BLaER1 treated with 17β-estradiol and CSF1 and Interleukin-3, amounts not matched to agents 10 nM and 100 nM (cell line): ENCODE results near the gene HS3ST1.

Experiments used
- H3K27ac ChIP-seq, 11 experiments: shearing (Covaris generic); formaldehyde crosslinking; 2 replicates each; pipeline ENCODE4 v1.8.1; 2022
- H3K27me3 ChIP-seq, 11 experiments: shearing (Covaris generic); formaldehyde crosslinking; 2 replicates each; pipeline ENCODE4 v1.8.1; 2022
- H3K36me3 ChIP-seq, 11 experiments: shearing (Covaris generic); formaldehyde crosslinking; 2 replicates each; pipeline ENCODE4 v1.8.1; 2022
- H3K4me1 ChIP-seq, 10 experiments: shearing (Covaris generic); formaldehyde crosslinking; 2 replicates each; pipeline ENCODE4 v1.8.1; 2022
- H3K4me2 ChIP-seq, 11 experiments: shearing (Covaris generic); formaldehyde crosslinking; 2 replicates each; pipeline ENCODE4 v1.8.1; 2022
- H3K4me3 ChIP-seq, 10 experiments: shearing (Covaris generic); formaldehyde crosslinking; 2 replicates each; pipeline ENCODE4 v1.8.1; 2022
- H3K9ac ChIP-seq, 11 experiments: shearing (Covaris generic); formaldehyde crosslinking; 2 replicates each; pipeline ENCODE4 v1.8.1; 2022
- H3K9me3 ChIP-seq, 11 experiments: shearing (Covaris generic); formaldehyde crosslinking; replicated peaks in 1 of 11; 2 replicates each; pipeline ENCODE4 v1.8.1; 2022
- H4K20me1 ChIP-seq, 11 experiments: shearing (Covaris generic); formaldehyde crosslinking; 2 replicates each; pipeline ENCODE4 v1.8.1; 2022
- Cebpa-rat ChIP-seq, 11 experiments: shearing (Covaris generic); IDR thresholded peaks; 2 replicates each; pipeline ENCODE4 v1.8.1; 2022

The HS3ST1 gene

GRCh38 chr4:11427121-11427996 is 1.3 kb downstream of the HS3ST1 start:
- Histone ChIP-seq H3K27ac (no peak overlapping the region), H4K20me1 (peaks cover 0 to 50% (median 0%) of the 10 kb centered on the region in 11 experiments; a peak in 4 of 22 replicates), H3K9me3 (peaks cover 0 to 25% (median 7%) of the 10 kb centered on the region in 11 experiments; a peak in 12 of 22 replicates), H3K9ac (peak overlapping the region in 3 of 11 experiments; percentile 68 to 81 (median 74); a peak in 6 of 22 replicates), H3K4me3 (peak overlapping the region in 9 of 10 experiments; percentile 55 to 84 (median 64); a peak in 10 of 20 replicates), H3K36me3 (peaks cover 0 to 11% (median 0%) of the 10 kb centered on the region in 11 experiments; a peak in 1 of 22 replicates), H3K4me2 (peak overlapping the region; percentile 82 to 95 (median 91); a peak in 17 of 22 replicates), H3K4me1 (peaks cover 12 to 78% (median 16%) of the 10 kb centered on the region in 10 experiments; a peak in 19 of 20 replicates), H3K27me3 (peaks cover 25 to 51% (median 43%) of the 10 kb centered on the region in 11 experiments)
- TF ChIP-seq Cebpa-rat (IDR thresholded peaks at IDR 0.05), result no peak

- Histone ChIP-seq H3K27ac (no peak overlapping the region), H3K36me3 (peaks cover 0 to 15% (median 0%) of the 10 kb centered on the region in 11 experiments; a peak in 3 of 22 replicates), H4K20me1 (peaks cover 0 to 57% (median 0%) of the 10 kb centered on the region in 11 experiments; a peak in 4 of 22 replicates), H3K9ac (peak overlapping the region in 2 of 11 experiments; percentile 74 to 81; a peak in 2 of 22 replicates), H3K4me1 (peaks cover 12 to 74% (median 16%) of the 10 kb centered on the region in 10 experiments; a peak in 19 of 20 replicates), H3K27me3 (peaks cover 25 to 51% (median 43%) of the 10 kb centered on the region in 11 experiments), H3K4me2 (peak overlapping the region in 3 of 11 experiments; percentile 89 to 91 (median 89); a peak in 5 of 22 replicates), H3K4me3 (peak overlapping the region in 3 of 10 experiments; percentile 73 to 84 (median 75); a peak in 6 of 20 replicates), H3K9me3 (peaks cover 0 to 25% (median 7%) of the 10 kb centered on the region in 11 experiments; a peak in 12 of 22 replicates)
- no peak for TF ChIP-seq Cebpa-rat (IDR thresholded peaks at IDR 0.05)
Measured at GRCh38 chr4:11426731-11427120, 2.0 kb downstream of the HS3ST1 start.

GRCh38 chr4:11426003-11426402 is 2.7 kb downstream of the HS3ST1 start:
- Histone ChIP-seq H3K27ac (no peak overlapping the region), H3K4me1 (peaks cover 12 to 66% (median 16%) of the 10 kb centered on the region in 10 experiments; a peak in 19 of 20 replicates), H3K36me3 (peaks cover 0 to 17% (median 0%) of the 10 kb centered on the region in 11 experiments; a peak in 3 of 22 replicates), H3K4me3 (peak overlapping the region in 3 of 10 experiments; percentile 73 to 84 (median 75); a peak in 5 of 20 replicates), H4K20me1 (peaks cover 0 to 62% (median 0%) of the 10 kb centered on the region in 11 experiments; a peak in 4 of 22 replicates), H3K9ac (peak overlapping the region in 2 of 11 experiments; percentile 28 to 74; a peak in 4 of 22 replicates), H3K4me2 (peak overlapping the region in 3 of 11 experiments; percentile 89 to 91 (median 89); a peak in 6 of 22 replicates), H3K9me3 (peaks cover 0 to 25% (median 7%) of the 10 kb centered on the region in 11 experiments; a peak in 12 of 22 replicates), H3K27me3 (peaks cover 25 to 51% (median 43%) of the 10 kb centered on the region in 11 experiments)
- TF ChIP-seq Cebpa-rat (IDR thresholded peaks at IDR 0.05), result no peak

GRCh38 chr4:11424856-11425255 is 3.8 kb downstream of the HS3ST1 start:
- no peak for TF ChIP-seq Cebpa-rat (IDR thresholded peaks at IDR 0.05)
- peaks cover 25 to 42% (median 35%) of the 10 kb centered on the region in 11 experiments for H3K27me3 ChIP-seq
- peak overlapping the region in 1 of 11 experiments; percentile 28; a peak in 1 of 22 replicates for H3K9ac ChIP-seq
- H3K4me3 ChIP-seq, result no peak overlapping the region; a peak in 1 of 20 replicates
- no peak overlapping the region for H3K27ac ChIP-seq
- H4K20me1 ChIP-seq, result peaks cover 0 to 74% (median 0%) of the 10 kb centered on the region in 11 experiments; a peak in 5 of 22 replicates
- H3K36me3 ChIP-seq, result peaks cover 0 to 23% (median 0%) of the 10 kb centered on the region in 11 experiments; a peak in 3 of 22 replicates
- peak overlapping the region in 2 of 11 experiments; percentile 89 to 91; a peak in 4 of 22 replicates for H3K4me2 ChIP-seq
- peaks cover 12 to 55% (median 16%) of the 10 kb centered on the region in 10 experiments; a peak in 19 of 20 replicates for H3K4me1 ChIP-seq
- H3K9me3 ChIP-seq, result peaks cover 0 to 25% (median 7%) of the 10 kb centered on the region in 11 experiments; a peak in 12 of 22 replicates

GRCh38 chr4:11424000-11424399 is 4.7 kb downstream of the HS3ST1 start:
- Histone ChIP-seq H3K9me3 (peaks cover 0 to 19% (median 7%) of the 10 kb centered on the region in 11 experiments; a peak in 12 of 22 replicates), H3K4me2 (peak overlapping the region in 2 of 11 experiments; percentile 89 to 91; a peak in 3 of 22 replicates), H3K4me3 (no peak overlapping the region), H4K20me1 (peaks cover 0 to 82% (median 0%) of the 10 kb centered on the region in 11 experiments; a peak in 5 of 22 replicates), H3K27me3 (peaks cover 21 to 33% (median 27%) of the 10 kb centered on the region in 11 experiments), H3K36me3 (peaks cover 0 to 25% (median 0%) of the 10 kb centered on the region in 11 experiments; a peak in 3 of 22 replicates), H3K9ac (no peak overlapping the region), H3K27ac (no peak overlapping the region), H3K4me1 (peaks cover 12 to 47% (median 13%) of the 10 kb centered on the region in 10 experiments; a peak in 19 of 20 replicates)
- TF ChIP-seq Cebpa-rat (IDR thresholded peaks at IDR 0.05), result no peak

GRCh38 chr4:11423465-11423864 is 5.2 kb downstream of the HS3ST1 start:
- Histone ChIP-seq H3K36me3 (peaks cover 0 to 30% (median 0%) of the 10 kb centered on the region in 11 experiments; a peak in 3 of 22 replicates), H3K4me1 (peaks cover 6 to 47% (median 9%) of the 10 kb centered on the region in 10 experiments; a peak in 19 of 20 replicates), H3K9me3 (peaks cover 0 to 14% (median 7%) of the 10 kb centered on the region in 11 experiments; a peak in 12 of 22 replicates), H3K4me2 (peak overlapping the region in 2 of 11 experiments; percentile 89 to 91; a peak in 3 of 22 replicates), H3K27ac (no peak overlapping the region), H3K27me3 (peaks cover 15 to 28% (median 21%) of the 10 kb centered on the region in 11 experiments), H3K4me3 (no peak overlapping the region), H3K9ac (no peak overlapping the region), H4K20me1 (peaks cover 0 to 87% (median 0%) of the 10 kb centered on the region in 11 experiments; a peak in 5 of 22 replicates)
- TF ChIP-seq Cebpa-rat (IDR thresholded peaks at IDR 0.05), result no peak

- Histone ChIP-seq H3K4me2 (no peak overlapping the region), H3K4me1 (peaks cover 0 to 29% (median 0%) of the 10 kb centered on the region in 10 experiments; a peak in 4 of 20 replicates), H3K9me3 (no peaks in the 10 kb centered on the region), H3K4me3 (no peak overlapping the region), H3K27me3 (peaks cover 0 to 4% (median 0%) of the 10 kb centered on the region in 11 experiments; a peak in 2 of 22 replicates), H4K20me1 (peaks cover 0 to 94% (median 0%) of the 10 kb centered on the region in 11 experiments; a peak in 5 of 22 replicates), H3K9ac (no peak overlapping the region), H3K27ac (no peak overlapping the region), H3K36me3 (peaks cover 0 to 37% (median 0%) of the 10 kb centered on the region in 11 experiments; a peak in 3 of 22 replicates)
- TF ChIP-seq Cebpa-rat (IDR thresholded peaks at IDR 0.05), result no peak
Measured at GRCh38 chr4:11421116-11421515, 7.6 kb downstream of the HS3ST1 start.

GRCh38 chr4:11420327-11420726 is 8.4 kb downstream of the HS3ST1 start:
- Histone ChIP-seq H3K36me3 (peaks cover 0 to 40% (median 0%) of the 10 kb centered on the region in 11 experiments; a peak in 3 of 22 replicates), H3K27ac (no peak overlapping the region), H3K4me1 (peaks cover 0 to 21% (median 0%) of the 10 kb centered on the region in 10 experiments; a peak in 4 of 20 replicates), H3K4me2 (no peak overlapping the region), H3K9ac (no peak overlapping the region), H4K20me1 (peaks cover 0 to 94% (median 0%) of the 10 kb centered on the region in 11 experiments; a peak in 5 of 22 replicates), H3K9me3 (no peaks in the 10 kb centered on the region), H3K27me3 (no peaks in the 10 kb centered on the region), H3K4me3 (no peak overlapping the region)
- TF ChIP-seq Cebpa-rat (IDR thresholded peaks at IDR 0.05), result no peak
